Trophoblast cell (in vitro differentiated cells and primary cell): Measurements from ENCODE around the gene CHD8.

Source experiments
- DNase-seq, 2 donors: peaks; one replicate each; pipeline ENCODE4 v3.0.0-alpha.2; 2016
- H2AFZ ChIP-seq: 2 replicates; pipeline ENCODE4 v1.6.1; 2013; ENCODE audit warnings: low read length, moderate library complexity, mild to moderate bottlenecking; ENCODE audit not compliant: insufficient read depth, poor library complexity
- H2AK5ac ChIP-seq: 2 replicates; pipeline ENCODE4 v1.6.1; 2013; ENCODE audit warnings: mild to moderate bottlenecking, low read length
- H2BK120ac ChIP-seq: 2 replicates; pipeline ENCODE4 v1.6.1; 2013; ENCODE audit warnings: low read length, mild to moderate bottlenecking, moderate library complexity; ENCODE audit not compliant: insufficient read depth, poor library complexity
- H2BK12ac ChIP-seq: 2 replicates; pipeline ENCODE4 v1.6.1; 2013; ENCODE audit warnings: mild to moderate bottlenecking, low read length, moderate library complexity
- H2BK5ac ChIP-seq: 2 replicates; pipeline ENCODE4 v1.6.1; 2013; ENCODE audit warnings: low read length, low read depth, moderate library complexity, mild to moderate bottlenecking; ENCODE audit not compliant: poor library complexity
- H3K14ac ChIP-seq: 2 replicates; pipeline ENCODE4 v1.6.1; 2013; ENCODE audit warnings: mild to moderate bottlenecking, low read length
- H3K18ac ChIP-seq: 2 replicates; pipeline ENCODE4 v1.6.1; 2013; ENCODE audit warnings: mild to moderate bottlenecking, low read length
- H3K23ac ChIP-seq: 2 replicates; pipeline ENCODE4 v1.6.1; 2013; ENCODE audit warnings: low read length
- H3K27ac ChIP-seq: 2 replicates; pipeline ENCODE4 v1.5.1; 2013; ENCODE audit warnings: low read depth, mild to moderate bottlenecking, inconsistent platforms, low read length, moderate library complexity
- H3K27me3 ChIP-seq: 2 replicates; pipeline ENCODE4 v1.6.1; 2013; ENCODE audit warnings: inconsistent platforms, mild to moderate bottlenecking, low read length, moderate library complexity; ENCODE audit not compliant: insufficient read depth
- H3K36me3 ChIP-seq, 2 experiments: 1 replicate in 1 of 2; 2 replicates in 1 of 2; pipeline ENCODE4 v1.6.1; 2013; ENCODE audit warnings: low read length in 2 of 2, mild to moderate bottlenecking in 2 of 2, moderate library complexity in 1 of 2; ENCODE audit not compliant: insufficient read depth in 2 of 2, control insufficient read depth in 1 of 2
- H3K4ac ChIP-seq: 2 replicates; pipeline ENCODE4 v1.6.1; 2013; ENCODE audit warnings: low read depth, mild to moderate bottlenecking, low read length, moderate library complexity
- H3K4me1 ChIP-seq, 2 experiments: 1 replicate in 1 of 2; 2 replicates in 1 of 2; pipeline ENCODE4 v1.6.1; 2013; ENCODE audit warnings: low read length in 2 of 2, mild to moderate bottlenecking in 2 of 2, moderate library complexity in 1 of 2; ENCODE audit not compliant: insufficient read depth in 2 of 2, control insufficient read depth in 1 of 2
- H3K4me2 ChIP-seq: 2 replicates; pipeline ENCODE4 v1.6.1; 2013; ENCODE audit warnings: inconsistent platforms, mild to moderate bottlenecking, low read length, moderate library complexity
- H3K4me3 ChIP-seq: 2 replicates; pipeline ENCODE4 v1.5.1; 2013; ENCODE audit warnings: mild to moderate bottlenecking, low read depth, low read length, inconsistent platforms
- H3K79me1 ChIP-seq: one replicate; pipeline ENCODE4 v1.6.1; 2013; ENCODE audit warnings: low read length
- H3K79me2 ChIP-seq: 2 replicates; pipeline ENCODE4 v1.6.1; 2013; ENCODE audit warnings: low read length, mild to moderate bottlenecking; ENCODE audit not compliant: control insufficient read depth, insufficient read depth, poor library complexity
- H3K9ac ChIP-seq: 2 replicates; pipeline ENCODE4 v1.6.1; 2013; ENCODE audit warnings: mild to moderate bottlenecking, low read length
- H3K9me3 ChIP-seq: 2 replicates; pipeline ENCODE4 v1.6.1; 2013; ENCODE audit warnings: low read depth, mild to moderate bottlenecking, control low read depth, inconsistent platforms, low read length; ENCODE audit not compliant: insufficient read depth
- H4K12ac ChIP-seq: 2 replicates; pipeline ENCODE4 v1.6.1; 2013; ENCODE audit warnings: low read depth, mild to moderate bottlenecking, low read length, moderate library complexity
- H4K8ac ChIP-seq: 2 replicates; pipeline ENCODE4 v1.6.1; 2013; ENCODE audit warnings: low read depth, mild to moderate bottlenecking, low read length, moderate library complexity
- H4K91ac ChIP-seq: one replicate; pipeline ENCODE4 v1.6.1; 2013; ENCODE audit warnings: low read depth, mild to moderate bottlenecking, low read length, moderate library complexity
- WGBS: extraction: QIAGEN DNeasy Blood & Tissue Kit; methylation state at CpG from one replicate; pipeline ENCODE4 v1.1.7; 2013; ENCODE audit warnings: missing lambda C conversion rate; ENCODE audit not compliant: insufficient read length, insufficient coverage; ENCODE audit errors: extremely low coverage; 5-methylcytosine and 5-hydroxymethylcytosine counted together

CHD8 gene

GRCh38 chr14:21367582-21368144 is 88.3 kb downstream of the CHD8 start:
- peaks cover 21 to 42% of the 10 kb centered on the region in 2 experiments for H3K36me3 ChIP-seq
- no peak overlapping the region for H3K9ac ChIP-seq
- H2BK5ac ChIP-seq = no peak overlapping the region
- no peak overlapping the region for H3K4me3 ChIP-seq
- H3K4me2 ChIP-seq = no peak overlapping the region
- no peaks in the 10 kb centered on the region for H3K79me2 ChIP-seq
- no peak overlapping the region for H3K27ac ChIP-seq
- no peak overlapping the region for H2AFZ ChIP-seq
- no peak for DNase-seq
- no peak overlapping the region for H4K91ac ChIP-seq
- H2AK5ac ChIP-seq = no peak overlapping the region
- no peak overlapping the region for H2BK12ac ChIP-seq
- H2BK120ac ChIP-seq = no peak overlapping the region
- H3K27me3 ChIP-seq = no peaks in the 10 kb centered on the region
- H4K12ac ChIP-seq = no peak overlapping the region
- H3K4me1 ChIP-seq = no peaks in the 10 kb centered on the region
- H3K79me1 ChIP-seq = no peaks in the 10 kb centered on the region
- H3K14ac ChIP-seq = no peak overlapping the region
- H3K18ac ChIP-seq = no peak overlapping the region
- H3K9me3 ChIP-seq = no peaks in the 10 kb centered on the region
- H3K23ac ChIP-seq = no peak overlapping the region
- H4K8ac ChIP-seq = no peak overlapping the region
- no CpG with 5 or more reads among the region's 6 CpGs for WGBS
- no peak overlapping the region for H3K4ac ChIP-seq

- Histone ChIP-seq H4K12ac (no peak overlapping the region), H3K18ac (no peak overlapping the region), H3K27me3 (no peaks in the 10 kb centered on the region), H3K4me3 (no peak overlapping the region), H2BK120ac (no peak overlapping the region), H2AFZ (no peak overlapping the region), H3K14ac (no peak overlapping the region), H3K27ac (no peak overlapping the region), H3K4me2 (no peak overlapping the region), H3K4me1 (no peaks in the 10 kb centered on the region), H3K79me1 (no peaks in the 10 kb centered on the region), H3K9me3 (no peaks in the 10 kb centered on the region), H2BK12ac (no peak overlapping the region), H2BK5ac (no peak overlapping the region), H3K36me3 (peaks cover 33 to 66% of the 10 kb centered on the region in 2 experiments), H3K9ac (no peak overlapping the region), H3K23ac (no peak overlapping the region), H2AK5ac (no peak overlapping the region), H4K91ac (no peak overlapping the region), H3K79me2 (no peaks in the 10 kb centered on the region), H3K4ac (no peak overlapping the region), H4K8ac (no peak overlapping the region)
- no CpG with 5 or more reads among the region's 4 CpGs for WGBS
- DNase-seq = no peak
Measured at GRCh38 chr14:21356511-21356910, 99.4 kb downstream of the CHD8 start.

GRCh38 chr14:21352587-21352986 is 103.3 kb downstream of the CHD8 start:
- Histone ChIP-seq H3K4me2 (no peak overlapping the region), H2BK5ac (no peak overlapping the region), H3K23ac (no peak overlapping the region), H2BK120ac (no peak overlapping the region), H3K9ac (no peak overlapping the region), H3K9me3 (no peaks in the 10 kb centered on the region), H4K12ac (no peak overlapping the region), H3K18ac (no peak overlapping the region), H3K4ac (no peak overlapping the region), H3K79me2 (no peaks in the 10 kb centered on the region), H2BK12ac (no peak overlapping the region), H3K27ac (no peak overlapping the region), H3K79me1 (no peaks in the 10 kb centered on the region), H4K8ac (no peak overlapping the region), H3K27me3 (no peaks in the 10 kb centered on the region), H4K91ac (no peak overlapping the region), H3K4me3 (no peak overlapping the region), H2AK5ac (no peak overlapping the region), H3K4me1 (no peaks in the 10 kb centered on the region), H3K14ac (no peak overlapping the region), H2AFZ (no peak overlapping the region), H3K36me3 (peaks cover 15 to 37% of the 10 kb centered on the region in 2 experiments)
- no CpG with 5 or more reads among the region's 9 CpGs for WGBS
- peak in 1 of 2 donors; percentile 7 for DNase-seq

- H2BK120ac ChIP-seq = no peak overlapping the region
Measured at GRCh38 chr14:21350539-21350938, 105.4 kb downstream of the CHD8 start.

More at GRCh38 chr14:21350539-21350938, 105.4 kb downstream of the CHD8 start:
- H3K23ac ChIP-seq = no peak overlapping the region
- H4K12ac ChIP-seq = no peak overlapping the region
- peaks cover 10 to 21% of the 10 kb centered on the region in 2 experiments for H3K36me3 ChIP-seq
- H3K27me3 ChIP-seq = no peaks in the 10 kb centered on the region
- no peak overlapping the region for H3K14ac ChIP-seq
- DNase-seq = no peak
- H2AK5ac ChIP-seq = no peak overlapping the region
- H2AFZ ChIP-seq = no peak overlapping the region
- H3K9ac ChIP-seq = no peak overlapping the region
- H3K79me2 ChIP-seq = no peaks in the 10 kb centered on the region
- no peaks in the 10 kb centered on the region for H3K79me1 ChIP-seq
- no peak overlapping the region for H4K8ac ChIP-seq
- H3K27ac ChIP-seq = no peak overlapping the region
- H3K4me3 ChIP-seq = no peak overlapping the region
- no peak overlapping the region for H3K4me2 ChIP-seq
- no peak overlapping the region for H2BK12ac ChIP-seq
- no peak overlapping the region for H4K91ac ChIP-seq
- H3K4ac ChIP-seq = no peak overlapping the region
- no peak overlapping the region for H2BK5ac ChIP-seq
- H3K18ac ChIP-seq = no peak overlapping the region
- H3K4me1 ChIP-seq = no peaks in the 10 kb centered on the region
- no CpG with 5 or more reads among the region's 3 CpGs for WGBS
- no peaks in the 10 kb centered on the region for H3K9me3 ChIP-seq
